ENCODE data around the gene OVAAL.

OVAAL gene

GRCh38 chr1:180548686-180549317 lies 10.0 kb upstream of the OVAAL start:
- TF ChIP-seq TAF1 (IDR thresholded peaks at IDR 0.05; ENCODE audit: borderline replicate concordance, insufficient read depth, low read length) (no peak), SIN3A (IDR thresholded peaks at IDR 0.05; ENCODE audit: borderline replicate concordance, insufficient read depth, low read length) (no peak), FOXP2 (optimal IDR thresholded peaks at IDR 0.05; ENCODE audit: borderline replicate concordance, extremely low read depth, extremely low read length, insufficient read depth) (no peak), POLR2AphosphoS5 (IDR thresholded peaks at IDR 0.05; ENCODE audit: low read depth, low read length) (no peak), REST (IDR thresholded peaks at IDR 0.05; ENCODE audit: insufficient read depth in 1 of 2, low read depth in 2 of 2, low read length in 2 of 2) (no peak)

GRCh38 chr1:180550241-180550640 lies 8.5 kb upstream of the OVAAL start:
- TF ChIP-seq FOXP2 (optimal IDR thresholded peaks at IDR 0.05; ENCODE audit: borderline replicate concordance, extremely low read depth, extremely low read length, insufficient read depth) (no peak), TAF1 (IDR thresholded peaks at IDR 0.05; ENCODE audit: borderline replicate concordance, insufficient read depth, low read length) (no peak), POLR2AphosphoS5 (IDR thresholded peaks at IDR 0.05; ENCODE audit: low read depth, low read length) (no peak), SIN3A (IDR thresholded peaks at IDR 0.05; ENCODE audit: borderline replicate concordance, insufficient read depth, low read length) (no peak), REST (IDR thresholded peaks at IDR 0.05; ENCODE audit: insufficient read depth in 1 of 2, low read depth in 2 of 2, low read length in 2 of 2) (no peak)

- TF ChIP-seq TAF1 (IDR thresholded peaks at IDR 0.05; ENCODE audit: borderline replicate concordance, insufficient read depth, low read length) (no peak), REST (IDR thresholded peaks at IDR 0.05; ENCODE audit: insufficient read depth in 1 of 2, low read depth in 2 of 2, low read length in 2 of 2) (no peak), FOXP2 (optimal IDR thresholded peaks at IDR 0.05; ENCODE audit: borderline replicate concordance, extremely low read depth, extremely low read length, insufficient read depth) (no peak), SIN3A (IDR thresholded peaks at IDR 0.05; ENCODE audit: borderline replicate concordance, insufficient read depth, low read length) (no peak), POLR2AphosphoS5 (IDR thresholded peaks at IDR 0.05; ENCODE audit: low read depth, low read length) (no peak)
These were observed 6.8 kb upstream of the OVAAL start for GRCh38 chr1:180551997-180552396.

GRCh38 chr1:180555411-180555810 lies 3.4 kb upstream of the OVAAL start:
- TF ChIP-seq POLR2AphosphoS5 (IDR thresholded peaks at IDR 0.05; ENCODE audit: low read depth, low read length): no peak
- TF ChIP-seq TAF1 (IDR thresholded peaks at IDR 0.05; ENCODE audit: borderline replicate concordance, insufficient read depth, low read length): no peak

- TF ChIP-seq POLR2AphosphoS5 (IDR thresholded peaks at IDR 0.05; ENCODE audit: low read depth, low read length) (no peak), SIN3A (IDR thresholded peaks at IDR 0.05; ENCODE audit: borderline replicate concordance, insufficient read depth, low read length) (no peak), TAF1 (IDR thresholded peaks at IDR 0.05; ENCODE audit: borderline replicate concordance, insufficient read depth, low read length) (no peak), FOXP2 (optimal IDR thresholded peaks at IDR 0.05; ENCODE audit: borderline replicate concordance, extremely low read depth, extremely low read length, insufficient read depth) (no peak), REST (IDR thresholded peaks at IDR 0.05; ENCODE audit: insufficient read depth in 1 of 2, low read depth in 2 of 2, low read length in 2 of 2) (no peak)
These were observed 1.6 kb downstream of the OVAAL start for GRCh38 chr1:180560200-180560867.
